ENCODE data around the gene ASB7.
A peak's percentile ranks its signal among the peaks of the same experiment; 100 is the strongest.

ASB7 gene

GRCh38 chr15:100595964-100596363 lies 6.4 kb upstream of the ASB7 start:
- H3K4me3 ChIP-seq (ENCODE audit: control insufficient read depth in 1 of 7, extremely low read depth in 1 of 7, insufficient read depth in 4 of 7, low read depth in 2 of 7, low read length in 6 of 7), result no peak overlapping the region
- ChIA-PET CTCF (no interaction called here), POLR2A (no interaction called here)
- H3K27me3 ChIP-seq (replicated peaks in 2 of 5; ENCODE audit: control insufficient read depth in 4 of 5, insufficient read depth in 5 of 5, low read length in 4 of 5), result no peaks in the 10 kb centered on the region
- peaks cover 0 to 8% (median 3%) of the 10 kb centered on the region in 4 experiments for H3K36me3 ChIP-seq (ENCODE audit: control insufficient read depth in 4 of 4, insufficient read depth in 4 of 4, low read length in 3 of 4)
- WGBS (ENCODE audit: insufficient coverage), result 100% methylated on average over 2 of the region's 3 CpGs
- peak overlapping the region in 1 of 2 experiments; percentile 63 for H3K27ac ChIP-seq (ENCODE audit: insufficient read depth in 1 of 2, low read depth in 1 of 2, low read length in 2 of 2, poor library complexity in 1 of 2, severe bottlenecking in 2 of 2)
- H3K9me3 ChIP-seq (ENCODE audit: control extremely low read depth in 1 of 5, control insufficient read depth in 4 of 5, insufficient read depth in 2 of 5, low read depth in 1 of 5, low read length in 4 of 5), result peaks cover 0 to 5% (median 0%) of the 10 kb centered on the region in 5 experiments
- no peak for DNase-seq
- H3K4me1 ChIP-seq (ENCODE audit: control extremely low read depth in 1 of 4, control insufficient read depth in 4 of 4, insufficient read depth in 4 of 4, low read length in 3 of 4), result peaks cover 0 to 15% (median 10%) of the 10 kb centered on the region in 4 experiments

GRCh38 chr15:100596792-100597191 lies 5.6 kb upstream of the ASB7 start:
- Histone ChIP-seq H3K36me3 (ENCODE audit: control insufficient read depth in 4 of 4, insufficient read depth in 4 of 4, low read length in 3 of 4) (peaks cover 0 to 8% (median 3%) of the 10 kb centered on the region in 4 experiments), H3K27ac (ENCODE audit: insufficient read depth in 1 of 2, low read depth in 1 of 2, low read length in 2 of 2, poor library complexity in 1 of 2, severe bottlenecking in 2 of 2) (peak overlapping the region in 1 of 2 experiments; percentile 63), H3K9me3 (ENCODE audit: control extremely low read depth in 1 of 5, control insufficient read depth in 4 of 5, insufficient read depth in 2 of 5, low read depth in 1 of 5, low read length in 4 of 5) (peaks cover 0 to under 1% (median 0%) of the 10 kb centered on the region in 5 experiments), H3K4me3 (ENCODE audit: control insufficient read depth in 1 of 7, extremely low read depth in 1 of 7, insufficient read depth in 4 of 7, low read depth in 2 of 7, low read length in 6 of 7) (peak overlapping the region in 1 of 7 experiments; percentile 28), H3K4me1 (ENCODE audit: control extremely low read depth in 1 of 4, control insufficient read depth in 4 of 4, insufficient read depth in 4 of 4, low read length in 3 of 4) (peaks cover 2 to 21% (median 15%) of the 10 kb centered on the region in 4 experiments), H3K27me3 (replicated peaks in 2 of 5; ENCODE audit: control insufficient read depth in 4 of 5, insufficient read depth in 5 of 5, low read length in 4 of 5) (no peaks in the 10 kb centered on the region)
- WGBS (ENCODE audit: insufficient coverage), result 79% methylated on average over 6 of the region's 7 CpGs
- peak in 2 of 3 donors; percentile 23 to 34 for DNase-seq
- ChIA-PET POLR2A (no interaction called here), CTCF (interaction anchor here (0.6 kb wide), 1 partner anchor 248 kb away, joined by 3 read pairs; no protein-coding TSS in a partner anchor)

- Histone ChIP-seq H3K27ac (ENCODE audit: insufficient read depth in 1 of 2, low read depth in 1 of 2, low read length in 2 of 2, poor library complexity in 1 of 2, severe bottlenecking in 2 of 2) (no peak overlapping the region), H3K9me3 (ENCODE audit: control extremely low read depth in 1 of 5, control insufficient read depth in 4 of 5, insufficient read depth in 2 of 5, low read depth in 1 of 5, low read length in 4 of 5) (no peaks in the 10 kb centered on the region), H3K4me3 (ENCODE audit: control insufficient read depth in 1 of 7, extremely low read depth in 1 of 7, insufficient read depth in 4 of 7, low read depth in 2 of 7, low read length in 6 of 7) (no peak overlapping the region), H3K36me3 (ENCODE audit: control insufficient read depth in 4 of 4, insufficient read depth in 4 of 4, low read length in 3 of 4) (peaks cover 0 to 8% (median 3%) of the 10 kb centered on the region in 4 experiments), H3K27me3 (replicated peaks in 2 of 5; ENCODE audit: control insufficient read depth in 4 of 5, insufficient read depth in 5 of 5, low read length in 4 of 5) (no peaks in the 10 kb centered on the region), H3K4me1 (ENCODE audit: control extremely low read depth in 1 of 4, control insufficient read depth in 4 of 4, insufficient read depth in 4 of 4, low read length in 3 of 4) (peaks cover 2 to 21% (median 15%) of the 10 kb centered on the region in 4 experiments)
- ChIA-PET POLR2A (no interaction called here), CTCF (no interaction called here)
- WGBS (ENCODE audit: insufficient coverage), result no CpG with 5 or more reads among the region's 3 CpGs
- DNase-seq, result no peak
Observed at GRCh38 chr15:100597862-100598261, 4.5 kb upstream of the ASB7 start.

- H3K4me3 ChIP-seq (ENCODE audit: control insufficient read depth in 1 of 7, extremely low read depth in 1 of 7, insufficient read depth in 4 of 7, low read depth in 2 of 7, low read length in 6 of 7), result no peak overlapping the region
- H3K36me3 ChIP-seq (ENCODE audit: control insufficient read depth in 4 of 4, insufficient read depth in 4 of 4, low read length in 3 of 4), result peaks cover 0 to 5% (median 2%) of the 10 kb centered on the region in 4 experiments
- no peaks in the 10 kb centered on the region for H3K9me3 ChIP-seq (ENCODE audit: control extremely low read depth in 1 of 5, control insufficient read depth in 4 of 5, insufficient read depth in 2 of 5, low read depth in 1 of 5, low read length in 4 of 5)
- ChIA-PET POLR2A (no interaction called here), CTCF (no interaction called here)
- H3K27ac ChIP-seq (ENCODE audit: insufficient read depth in 1 of 2, low read depth in 1 of 2, low read length in 2 of 2, poor library complexity in 1 of 2, severe bottlenecking in 2 of 2), result no peak overlapping the region
- 100% methylated on average over 1 of the region's 1 CpG for WGBS (ENCODE audit: insufficient coverage)
- H3K4me1 ChIP-seq (ENCODE audit: control extremely low read depth in 1 of 4, control insufficient read depth in 4 of 4, insufficient read depth in 4 of 4, low read length in 3 of 4), result peaks cover 6 to 29% (median 19%) of the 10 kb centered on the region in 4 experiments
- DNase-seq, result no peak
- no peaks in the 10 kb centered on the region for H3K27me3 ChIP-seq (replicated peaks in 2 of 5; ENCODE audit: control insufficient read depth in 4 of 5, insufficient read depth in 5 of 5, low read length in 4 of 5)
Observed at GRCh38 chr15:100598655-100599054, 3.7 kb upstream of the ASB7 start.

- CTCF ChIA-PET, result no interaction called here
Observed at GRCh38 chr15:100601163-100601562, 1.2 kb upstream of the ASB7 start.

GRCh38 chr15:100601617-100602063 lies 749 bp upstream of the ASB7 start:
- H3K27ac ChIP-seq (ENCODE audit: insufficient read depth in 1 of 2, low read depth in 1 of 2, low read length in 2 of 2, poor library complexity in 1 of 2, severe bottlenecking in 2 of 2), result peak overlapping the region; percentile 81 to 94
- H3K9me3 ChIP-seq (ENCODE audit: control extremely low read depth in 1 of 5, control insufficient read depth in 4 of 5, insufficient read depth in 2 of 5, low read depth in 1 of 5, low read length in 4 of 5), result no peaks in the 10 kb centered on the region
- no peak for DNase-seq
- peaks cover 6 to 32% (median 22%) of the 10 kb centered on the region in 4 experiments for H3K4me1 ChIP-seq (ENCODE audit: control extremely low read depth in 1 of 4, control insufficient read depth in 4 of 4, insufficient read depth in 4 of 4, low read length in 3 of 4)
- 0% methylated on average over 20 of the region's 21 CpGs for WGBS (ENCODE audit: insufficient coverage)
- CTCF ChIA-PET, result interaction anchor here (0.7 kb wide), 1 partner anchor 29 kb away, joined by 3 read pairs; no protein-coding TSS in a partner anchor
- no peaks in the 10 kb centered on the region for H3K27me3 ChIP-seq (replicated peaks in 2 of 5; ENCODE audit: control insufficient read depth in 4 of 5, insufficient read depth in 5 of 5, low read length in 4 of 5)
- peaks cover 0 to 15% (median 11%) of the 10 kb centered on the region in 4 experiments for H3K36me3 ChIP-seq (ENCODE audit: control insufficient read depth in 4 of 4, insufficient read depth in 4 of 4, low read length in 3 of 4)
- peak overlapping the region; percentile 83 to 99 (median 92) for H3K4me3 ChIP-seq (ENCODE audit: control insufficient read depth in 1 of 7, extremely low read depth in 1 of 7, insufficient read depth in 4 of 7, low read depth in 2 of 7, low read length in 6 of 7)
- POLR2A ChIA-PET, result interaction anchor here (0.6 kb wide), 1 partner anchor 83 kb away, joined by 3 read pairs; no protein-coding TSS in a partner anchor

More at GRCh38 chr15:100601163-100601562, 1.2 kb upstream of the ASB7 start:
- POLR2A ChIA-PET, result no interaction called here
- peak; percentile 40 to 78 (median 65) for DNase-seq
- Histone ChIP-seq H3K36me3 (ENCODE audit: control insufficient read depth in 4 of 4, insufficient read depth in 4 of 4, low read length in 3 of 4) (peaks cover 0 to 15% (median 11%) of the 10 kb centered on the region in 4 experiments), H3K4me3 (ENCODE audit: control insufficient read depth in 1 of 7, extremely low read depth in 1 of 7, insufficient read depth in 4 of 7, low read depth in 2 of 7, low read length in 6 of 7) (peak overlapping the region in 6 of 7 experiments; percentile 83 to 99 (median 92)), H3K27ac (ENCODE audit: insufficient read depth in 1 of 2, low read depth in 1 of 2, low read length in 2 of 2, poor library complexity in 1 of 2, severe bottlenecking in 2 of 2) (peak overlapping the region; percentile 81 to 94), H3K27me3 (replicated peaks in 2 of 5; ENCODE audit: control insufficient read depth in 4 of 5, insufficient read depth in 5 of 5, low read length in 4 of 5) (no peaks in the 10 kb centered on the region), H3K9me3 (ENCODE audit: control extremely low read depth in 1 of 5, control insufficient read depth in 4 of 5, insufficient read depth in 2 of 5, low read depth in 1 of 5, low read length in 4 of 5) (no peaks in the 10 kb centered on the region), H3K4me1 (ENCODE audit: control extremely low read depth in 1 of 4, control insufficient read depth in 4 of 4, insufficient read depth in 4 of 4, low read length in 3 of 4) (peaks cover 6 to 33% (median 24%) of the 10 kb centered on the region in 4 experiments)
- WGBS (ENCODE audit: insufficient coverage), result 0% methylated on average over 2 of the region's 10 CpGs

- Histone ChIP-seq H3K4me1 (ENCODE audit: control extremely low read depth in 1 of 4, control insufficient read depth in 4 of 4, insufficient read depth in 4 of 4, low read length in 3 of 4) (peaks cover 6 to 28% (median 20%) of the 10 kb centered on the region in 4 experiments), H3K36me3 (ENCODE audit: control insufficient read depth in 4 of 4, insufficient read depth in 4 of 4, low read length in 3 of 4) (peaks cover 0 to 16% (median 12%) of the 10 kb centered on the region in 4 experiments), H3K9me3 (ENCODE audit: control extremely low read depth in 1 of 5, control insufficient read depth in 4 of 5, insufficient read depth in 2 of 5, low read depth in 1 of 5, low read length in 4 of 5) (no peaks in the 10 kb centered on the region), H3K27ac (ENCODE audit: insufficient read depth in 1 of 2, low read depth in 1 of 2, low read length in 2 of 2, poor library complexity in 1 of 2, severe bottlenecking in 2 of 2) (peak overlapping the region; percentile 17 to 85), H3K4me3 (ENCODE audit: control insufficient read depth in 1 of 7, extremely low read depth in 1 of 7, insufficient read depth in 4 of 7, low read depth in 2 of 7, low read length in 6 of 7) (peak overlapping the region; percentile 81 to 98 (median 90)), H3K27me3 (replicated peaks in 2 of 5; ENCODE audit: control insufficient read depth in 4 of 5, insufficient read depth in 5 of 5, low read length in 4 of 5) (no peaks in the 10 kb centered on the region)
- peak; percentile 32 to 78 (median 70) for DNase-seq
- ChIA-PET CTCF (interaction anchor here (0.6 kb wide), 1 partner anchor 30 kb away, joined by 4 read pairs; no protein-coding TSS in a partner anchor), POLR2A (no interaction called here)
- WGBS (ENCODE audit: insufficient coverage), result 1% methylated on average over 12 of the region's 16 CpGs
Observed at GRCh38 chr15:100602823-100603393, 519 bp downstream of the ASB7 start.
